AG04449 (cell line): Measurements from ENCODE around the gene NCOR2.

Experiments used
- CTCF ChIA-PET: fragments of 350-600 bp; formaldehyde crosslinking; extraction: SDS; loops from one replicate; lab custom pipeline; 2021; ENCODE audit warnings: antibody characterized with exemption; lab: Yijun Ruan, JAX
- POLR2A ChIA-PET: fragments of 400-600, 350-600 bp; formaldehyde crosslinking; extraction: SDS; loops from one replicate; lab custom pipeline; 2020; ENCODE audit warnings: antibody characterized with exemption, inconsistent platforms; lab: Yijun Ruan, JAX
- DNase-seq: peaks from one replicate; pipeline ENCODE4 v3.0.0-alpha.2; 2010; ENCODE audit warnings: low read depth, low spot score
- H3K4me3 ChIP-seq: 2 replicates; pipeline ENCODE4 v1.5.1; 2011; ENCODE audit warnings: low read depth, mild to moderate bottlenecking, control low read depth, low read length
- CTCF ChIP-seq: IDR thresholded peaks from one replicate; pipeline ENCODE4 v1.5.1; 2011; ENCODE audit warnings: mild to moderate bottlenecking, moderate library complexity, low read length, control low read depth, inconsistent platforms; ENCODE audit not compliant: insufficient read depth; ENCODE audit errors: missing control alignments

The NCOR2 gene

GRCh38 chr12:124556074-124556466 lies 11.3 kb downstream of the NCOR2 start:
- no peak overlapping the region for H3K4me3 ChIP-seq
- CTCF ChIA-PET = interaction anchor here (1.4 kb wide), 1 partner anchor 209 kb away, joined by 3 read pairs; no protein-coding TSS in a partner anchor
- no peak for DNase-seq
- POLR2A ChIA-PET = no interaction called here
- TF ChIP-seq CTCF = no peak

GRCh38 chr12:124555168-124556073 lies 12.0 kb downstream of the NCOR2 start:
- no peak for TF ChIP-seq CTCF
- DNase-seq = no peak
- ChIA-PET POLR2A (interaction anchor here (1.0 kb wide), 1 partner anchor 37 kb away, joined by 4 read pairs; no protein-coding TSS in a partner anchor), CTCF (interaction anchor here (1.4 to 1.5 kb wide), 2 partner anchors 8 to 210 kb away, joined by 3 to 4 read pairs; no protein-coding TSS in a partner anchor)
- H3K4me3 ChIP-seq = no peak overlapping the region

GRCh38 chr12:124554429-124555029 lies 12.9 kb downstream of the NCOR2 start:
- ChIA-PET CTCF (interaction anchor here (1.5 kb wide), 1 partner anchor 9 kb away, joined by 4 read pairs; no protein-coding TSS in a partner anchor), POLR2A (interaction anchor here (1.0 kb wide), 1 partner anchor 36 kb away, joined by 4 read pairs; no protein-coding TSS in a partner anchor)
- no peak overlapping the region for H3K4me3 ChIP-seq
- TF ChIP-seq CTCF = no peak
- DNase-seq = no peak

GRCh38 chr12:124553862-124554428 lies 13.5 kb downstream of the NCOR2 start:
- CTCF ChIA-PET = interaction anchor here (1.5 kb wide), 1 partner anchor 10 kb away, joined by 4 read pairs; no protein-coding TSS in a partner anchor
- no peak for TF ChIP-seq CTCF
- POLR2A ChIA-PET = no interaction called here
- DNase-seq = no peak
- no peak overlapping the region for H3K4me3 ChIP-seq

- CTCF ChIA-PET = interaction anchor here (1.3 to 3.7 kb wide), 6 partner anchors 9 to 216 kb away, joined by 3 to 24 read pairs (median 4); no protein-coding TSS in a partner anchor
- POLR2A ChIA-PET = interaction anchor here (0.6 to 1.4 kb wide), 3 partner anchors 15 to 274 kb away, joined by 3 to 7 read pairs (median 4); no protein-coding TSS in a partner anchor
- no peak for DNase-seq
- no peak for TF ChIP-seq CTCF
- H3K4me3 ChIP-seq = no peak overlapping the region
Measured at GRCh38 chr12:124551268-124552144, 15.9 kb downstream of the NCOR2 start.
